Measurements from ENCODE around the gene HTD2.

- TF ChIP-seq, protein P1, sequence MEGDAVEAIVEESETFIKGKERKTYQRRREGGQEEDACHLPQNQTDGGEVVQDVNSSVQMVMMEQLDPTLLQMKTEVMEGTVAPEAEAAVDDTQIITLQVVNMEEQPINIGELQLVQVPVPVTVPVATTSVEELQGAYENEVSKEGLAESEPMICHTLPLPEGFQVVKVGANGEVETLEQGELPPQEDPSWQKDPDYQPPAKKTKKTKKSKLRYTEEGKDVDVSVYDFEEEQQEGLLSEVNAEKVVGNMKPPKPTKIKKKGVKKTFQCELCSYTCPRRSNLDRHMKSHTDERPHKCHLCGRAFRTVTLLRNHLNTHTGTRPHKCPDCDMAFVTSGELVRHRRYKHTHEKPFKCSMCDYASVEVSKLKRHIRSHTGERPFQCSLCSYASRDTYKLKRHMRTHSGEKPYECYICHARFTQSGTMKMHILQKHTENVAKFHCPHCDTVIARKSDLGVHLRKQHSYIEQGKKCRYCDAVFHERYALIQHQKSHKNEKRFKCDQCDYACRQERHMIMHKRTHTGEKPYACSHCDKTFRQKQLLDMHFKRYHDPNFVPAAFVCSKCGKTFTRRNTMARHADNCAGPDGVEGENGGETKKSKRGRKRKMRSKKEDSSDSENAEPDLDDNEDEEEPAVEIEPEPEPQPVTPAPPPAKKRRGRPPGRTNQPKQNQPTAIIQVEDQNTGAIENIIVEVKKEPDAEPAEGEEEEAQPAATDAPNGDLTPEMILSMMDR (IDR thresholded peaks at IDR 0.05; ENCODE audit: extremely low read depth in 1 of 2, insufficient read depth in 1 of 2, low read depth in 1 of 2, low read length in 2 of 2), result no peak
- no peak for TF ChIP-seq EZH2 (IDR thresholded peaks at IDR 0.05; ENCODE audit: borderline replicate concordance, low read depth, low read length, severe bottlenecking)
- no peak for TF ChIP-seq JUN (IDR thresholded peaks at IDR 0.05; ENCODE audit: borderline replicate concordance, insufficient read depth, insufficient read length, low read depth)
- TF ChIP-seq POLR2A (IDR thresholded peaks at IDR 0.05; ENCODE audit: low read depth, low read length), result no peak
- TF ChIP-seq GATA2 (IDR thresholded peaks at IDR 0.05; ENCODE audit: insufficient read depth, insufficient read length, low read depth, low read length), result no peak
- TF ChIP-seq, protein P2, sequence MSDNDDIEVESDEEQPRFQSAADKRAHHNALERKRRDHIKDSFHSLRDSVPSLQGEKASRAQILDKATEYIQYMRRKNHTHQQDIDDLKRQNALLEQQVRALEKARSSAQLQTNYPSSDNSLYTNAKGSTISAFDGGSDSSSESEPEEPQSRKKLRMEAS (IDR thresholded peaks at IDR 0.05; ENCODE audit: insufficient read depth, insufficient read length), result no peak
- TF ChIP-seq POLR2AphosphoS5 (IDR thresholded peaks at IDR 0.05; ENCODE audit: insufficient read depth, low read depth, low read length), result no peak
Observed at GRCh38 chr3:58334013-58334321, 27.6 kb downstream of the HTD2 start.

Data from endothelial cell of umbilical vein (primary cell).